Activated CD4-positive, alpha-beta T cell treated with anti-CD3 and anti-CD28 coated beads for 1 hour (primary cell): ENCODE data around the gene SAMD4B.

ENCODE experiments used
- DNase-seq: peaks from one replicate; pipeline ENCODE4 v3.0.0-alpha.2; 2020

SAMD4B gene

GRCh38 chr19:39399668-39400050, 57.4 kb downstream of the SAMD4B start:
- no peak for DNase-seq

DNA sequence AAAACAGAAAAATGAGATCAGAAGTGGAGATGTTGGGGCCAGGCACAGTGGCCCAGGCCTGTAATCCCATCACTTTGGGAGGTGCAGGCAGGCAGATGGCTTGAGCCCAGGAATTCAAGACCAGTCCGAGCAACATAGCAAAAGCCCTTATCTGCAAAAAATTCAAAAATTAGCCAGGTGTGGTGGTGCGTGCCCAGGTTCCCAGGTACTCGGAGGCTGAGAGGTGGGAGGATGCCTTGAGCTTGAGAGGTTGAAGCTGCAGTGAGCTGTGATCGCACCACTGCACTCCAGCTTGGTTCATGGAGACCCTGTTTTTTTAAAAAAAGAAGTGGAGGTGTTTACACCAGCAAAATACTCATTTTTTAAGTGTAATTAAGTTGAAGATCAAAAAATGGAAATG, 57.8 kb downstream of the SAMD4B start:
- no peak for DNase-seq

DNA sequence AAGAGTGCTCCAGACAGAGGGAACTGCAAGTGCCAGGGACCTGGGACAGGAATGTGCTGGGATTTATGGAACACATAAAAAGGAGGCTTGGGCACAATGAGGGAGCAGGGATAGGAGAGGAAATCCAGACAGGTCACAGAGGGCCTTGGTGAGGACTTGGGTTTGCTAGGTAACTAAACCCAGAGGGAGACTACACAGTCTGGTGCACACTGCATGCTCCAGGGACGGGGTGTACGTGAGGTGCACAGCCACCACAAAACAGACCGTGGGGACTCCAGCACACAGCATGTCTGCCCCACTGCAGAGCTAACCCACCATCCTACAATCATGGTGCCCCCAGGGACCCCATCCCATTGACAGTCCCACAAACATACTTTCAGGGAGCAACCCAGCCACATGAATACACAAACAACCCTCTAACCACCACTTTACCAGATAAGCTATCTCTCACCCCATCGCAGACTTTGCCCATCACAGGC, 58.9 kb downstream of the SAMD4B start:
- DNase-seq, result no peak

DNA sequence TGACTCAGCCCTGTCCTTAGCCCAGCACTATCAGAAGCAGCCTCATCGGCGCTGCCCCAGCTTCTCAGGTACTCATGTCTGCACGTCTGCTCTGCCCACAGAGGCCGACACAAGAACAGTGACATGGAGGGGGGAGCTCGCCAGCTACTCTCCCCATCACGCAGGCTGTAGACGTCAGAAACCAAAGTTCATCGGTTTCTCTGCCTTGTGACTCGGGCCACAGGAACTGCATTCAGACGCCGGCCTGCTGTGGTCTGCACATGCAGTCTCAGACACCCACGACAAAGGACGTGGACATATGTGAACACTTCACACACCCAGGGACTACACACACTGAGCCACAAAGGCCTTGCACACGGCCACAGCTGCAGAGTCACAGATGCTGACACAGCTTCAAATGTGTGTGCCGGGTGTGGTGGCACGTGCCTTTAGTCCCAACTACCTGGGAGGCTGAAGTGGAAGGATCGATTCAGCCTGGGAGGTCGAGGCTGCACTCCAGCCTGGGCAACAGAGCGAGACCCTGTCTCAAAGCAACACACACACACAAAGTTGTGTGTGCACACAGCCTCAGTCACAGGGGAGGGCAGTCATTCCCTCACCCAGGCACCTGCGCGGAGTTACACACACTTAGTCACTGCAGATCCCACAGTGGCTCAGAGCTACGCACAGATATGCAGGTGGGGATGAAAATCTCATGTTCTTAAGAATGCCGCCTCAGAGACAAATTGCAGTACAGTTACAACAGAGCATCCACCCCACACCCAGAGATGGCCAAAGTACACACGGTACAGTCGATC, 59.5 kb downstream of the SAMD4B start:
- DNase-seq, result peak; percentile 76

DNA sequence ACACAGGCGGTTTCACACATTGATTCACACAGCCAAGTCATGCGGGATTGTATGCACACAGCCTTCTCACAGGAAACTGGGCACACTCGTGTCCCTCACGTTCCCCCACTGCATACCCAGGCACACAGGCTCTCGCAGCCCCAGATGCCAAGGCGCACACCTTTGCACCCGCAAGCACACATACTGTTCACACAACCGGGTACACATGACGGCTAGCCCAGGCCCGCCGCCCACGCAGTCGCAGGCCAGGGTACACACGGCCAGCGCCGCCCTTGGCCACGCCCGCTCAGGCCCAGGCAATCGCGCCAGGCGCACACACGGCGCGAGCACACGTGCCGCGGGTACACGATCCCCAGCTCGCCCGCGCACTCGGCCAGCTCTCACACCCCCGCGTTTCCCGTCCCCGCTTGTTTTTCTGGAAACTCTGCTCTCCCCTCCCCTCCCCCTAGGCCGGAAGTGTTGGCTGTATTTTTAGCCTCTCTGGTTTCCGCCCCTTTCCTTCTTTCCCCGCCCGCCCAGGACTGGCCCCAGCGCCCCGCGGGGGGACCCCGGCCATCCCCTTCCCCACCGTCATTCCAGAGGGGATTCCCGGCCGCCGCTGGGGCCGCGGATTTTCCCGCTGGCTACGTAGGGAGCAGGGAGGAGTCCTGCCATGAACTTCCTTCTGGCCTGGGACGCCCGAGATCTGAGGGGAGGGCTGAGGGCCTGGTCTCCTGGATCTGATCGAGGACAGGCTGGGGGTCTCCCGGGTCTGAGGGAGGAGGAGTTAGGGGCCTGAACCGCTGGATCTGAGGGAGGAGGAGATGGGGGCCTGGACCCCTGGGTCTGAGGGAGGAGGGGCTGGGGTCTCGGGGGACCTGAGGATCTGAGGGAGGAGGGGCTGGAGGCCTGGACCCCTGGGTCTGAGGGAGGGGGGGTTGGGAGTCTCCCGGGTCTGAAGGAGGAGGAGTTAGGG, 60.4 kb downstream of the SAMD4B start:
- DNase-seq, result peak; percentile 79

GRCh38 chr19:39403331-39404312, 61.4 kb downstream of the SAMD4B start:
- DNase-seq, result peak; percentile 95

- DNase-seq, result no peak
Observed at GRCh38 chr19:39405261-39405957, 63.2 kb downstream of the SAMD4B start.

DNA sequence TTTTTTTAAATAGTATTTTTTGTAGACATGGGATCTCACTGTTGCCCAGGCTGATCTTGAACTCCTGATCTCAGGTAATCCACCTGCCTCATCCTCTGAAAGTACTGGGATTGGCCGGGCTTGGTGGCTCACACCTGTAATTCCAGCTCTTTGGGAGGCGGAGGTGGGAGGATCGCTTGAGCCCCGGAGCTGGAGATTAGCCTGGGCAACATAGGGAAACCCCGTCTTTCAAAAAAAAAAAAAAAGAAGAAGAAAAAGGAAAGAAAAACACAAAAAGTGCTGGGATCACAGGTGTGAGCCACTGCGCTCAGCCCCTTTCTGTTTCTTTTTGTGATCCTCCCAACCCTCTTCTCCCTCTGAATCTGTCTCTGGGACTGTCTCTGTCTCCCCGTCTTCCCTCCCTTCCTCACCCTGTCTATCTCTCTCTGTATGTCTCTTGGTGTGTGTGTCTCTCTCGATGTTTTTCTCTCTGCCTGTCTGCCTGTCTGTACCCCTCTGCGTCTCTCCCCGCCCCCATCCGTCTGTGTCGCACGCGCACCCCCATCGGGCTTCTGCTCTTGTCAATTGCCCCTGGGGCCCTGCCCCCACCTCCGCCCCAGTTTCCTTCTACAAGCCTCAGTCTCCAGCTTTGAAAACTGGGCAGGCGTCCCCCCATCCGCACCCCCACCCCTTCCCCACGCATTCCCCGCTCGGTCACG, 63.9 kb downstream of the SAMD4B start:
- DNase-seq, result peak; percentile 92

DNA sequence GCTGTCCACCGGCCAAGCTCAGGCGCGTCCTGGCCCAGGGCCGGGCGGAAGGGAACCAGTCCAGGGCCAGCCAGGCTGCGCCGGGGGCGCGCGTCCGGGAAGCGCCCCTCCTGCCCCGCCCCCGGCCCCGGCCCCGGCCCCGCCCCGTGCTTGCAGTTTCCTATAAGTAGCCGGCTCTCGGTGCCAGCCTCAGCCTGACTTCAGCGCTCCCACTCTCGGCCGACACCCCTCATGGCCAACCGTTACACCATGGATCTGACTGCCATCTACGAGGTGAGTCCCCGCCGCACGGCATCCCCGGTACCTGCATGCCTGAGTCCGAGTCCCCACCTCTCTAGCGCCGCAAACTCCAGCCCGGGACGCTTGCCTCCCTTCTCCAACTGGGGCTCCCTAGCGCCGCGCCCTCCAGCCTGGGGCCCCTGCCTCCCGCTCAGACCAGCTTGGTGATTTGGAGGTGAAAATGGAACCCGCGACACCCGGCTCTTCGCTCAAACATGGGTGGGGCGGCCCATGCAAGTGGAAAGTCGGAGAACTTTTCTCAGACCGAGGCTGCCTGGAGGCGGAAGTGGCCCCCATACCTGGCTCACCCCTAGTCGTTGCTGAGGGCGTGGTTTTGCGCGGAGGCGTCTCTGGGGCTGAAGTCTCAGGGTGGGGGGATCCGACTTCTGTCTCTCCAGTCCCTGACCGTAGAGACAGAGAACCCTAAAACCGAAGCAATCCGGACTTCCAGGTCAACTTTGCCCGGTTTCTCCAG, 64.6 kb downstream of the SAMD4B start, which contains the start of gene ZFP36:
ZFP36 (plus strand) TSS at position 192 of the 754 bp plus-strand sequence; CDS start at position 250, 58 bp downstream.
- DNase-seq, result peak; percentile 94

DNA sequence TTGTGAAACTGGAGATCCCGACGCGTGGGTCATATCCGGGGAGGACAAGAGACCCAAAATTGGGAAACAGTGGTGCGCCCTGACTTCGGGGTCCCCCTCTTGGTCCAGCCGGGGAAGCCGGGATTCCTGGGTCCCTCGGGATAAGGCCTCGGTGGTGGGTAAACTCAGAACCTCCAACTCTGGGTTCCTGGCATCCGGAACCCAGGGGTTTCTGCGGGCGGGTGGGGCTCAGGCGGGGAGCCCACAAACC, 65.1 kb downstream of the SAMD4B start:
- no peak for DNase-seq

- peak; percentile 56 for DNase-seq
Observed at GRCh38 chr19:39407660-39408391, 65.6 kb downstream of the SAMD4B start.

DNA sequence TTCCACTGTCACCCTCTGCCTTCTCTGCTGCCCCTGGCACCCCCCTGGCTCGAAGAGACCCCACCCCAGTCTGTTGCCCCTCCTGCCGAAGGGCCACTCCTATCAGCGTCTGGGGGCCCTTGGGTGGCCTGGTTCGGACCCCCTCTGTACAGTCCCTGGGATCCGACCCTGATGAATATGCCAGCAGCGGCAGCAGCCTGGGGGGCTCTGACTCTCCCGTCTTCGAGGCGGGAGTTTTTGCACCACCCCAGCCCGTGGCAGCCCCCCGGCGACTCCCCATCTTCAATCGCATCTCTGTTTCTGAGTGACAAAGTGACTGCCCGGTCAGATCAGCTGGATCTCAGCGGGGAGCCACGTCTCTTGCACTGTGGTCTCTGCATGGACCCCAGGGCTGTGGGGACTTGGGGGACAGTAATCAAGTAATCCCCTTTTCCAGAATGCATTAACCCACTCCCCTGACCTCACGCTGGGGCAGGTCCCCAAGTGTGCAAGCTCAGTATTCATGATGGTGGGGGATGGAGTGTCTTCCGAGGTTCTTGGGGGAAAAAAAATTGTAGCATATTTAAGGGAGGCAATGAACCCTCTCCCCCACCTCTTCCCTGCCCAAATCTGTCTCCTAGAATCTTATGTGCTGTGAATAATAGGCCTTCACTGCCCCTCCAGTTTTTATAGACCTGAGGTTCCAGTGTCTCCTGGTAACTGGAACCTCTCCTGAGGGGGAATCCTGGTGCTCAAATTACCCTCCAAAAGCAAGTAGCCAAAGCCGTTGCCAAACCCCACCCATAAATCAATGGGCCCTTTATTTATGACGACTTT, 66.4 kb downstream of the SAMD4B start:
- DNase-seq, result peak; percentile 29

DNA sequence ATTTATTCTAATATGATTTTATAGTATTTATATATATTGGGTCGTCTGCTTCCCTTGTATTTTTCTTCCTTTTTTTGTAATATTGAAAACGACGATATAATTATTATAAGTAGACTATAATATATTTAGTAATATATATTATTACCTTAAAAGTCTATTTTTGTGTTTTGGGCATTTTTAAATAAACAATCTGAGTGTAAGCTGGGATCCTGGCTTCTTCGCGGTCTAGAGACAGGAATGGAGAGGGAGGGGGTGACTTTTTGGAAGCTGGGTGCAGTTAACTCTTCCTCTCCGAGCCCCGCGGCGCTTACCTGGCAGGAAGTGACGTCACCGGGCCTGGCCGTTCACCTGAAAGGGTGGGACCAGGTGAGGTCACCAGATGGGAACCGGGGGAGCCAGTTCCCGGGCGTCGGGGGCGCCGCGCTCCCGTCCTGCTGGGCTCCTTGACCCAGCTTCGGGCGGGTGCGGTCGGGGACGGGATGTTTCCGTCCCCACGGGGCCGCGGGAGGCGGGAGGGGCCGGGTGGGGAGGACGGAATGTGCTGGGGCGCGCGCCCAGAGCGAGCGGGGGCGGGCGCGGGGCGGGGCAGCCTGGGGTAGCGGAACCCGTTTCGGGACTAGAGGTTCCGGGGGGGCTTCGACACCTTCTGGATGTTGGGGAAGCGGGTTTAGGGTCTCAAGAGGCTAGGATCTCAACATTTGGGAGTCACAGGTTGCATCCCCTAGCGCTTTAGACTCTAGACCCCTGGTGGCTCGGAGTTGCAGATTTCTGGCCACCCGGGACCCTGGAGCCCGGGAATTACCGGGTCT, 67.2 kb downstream of the SAMD4B start:
- peak; percentile 88 for DNase-seq

DNA sequence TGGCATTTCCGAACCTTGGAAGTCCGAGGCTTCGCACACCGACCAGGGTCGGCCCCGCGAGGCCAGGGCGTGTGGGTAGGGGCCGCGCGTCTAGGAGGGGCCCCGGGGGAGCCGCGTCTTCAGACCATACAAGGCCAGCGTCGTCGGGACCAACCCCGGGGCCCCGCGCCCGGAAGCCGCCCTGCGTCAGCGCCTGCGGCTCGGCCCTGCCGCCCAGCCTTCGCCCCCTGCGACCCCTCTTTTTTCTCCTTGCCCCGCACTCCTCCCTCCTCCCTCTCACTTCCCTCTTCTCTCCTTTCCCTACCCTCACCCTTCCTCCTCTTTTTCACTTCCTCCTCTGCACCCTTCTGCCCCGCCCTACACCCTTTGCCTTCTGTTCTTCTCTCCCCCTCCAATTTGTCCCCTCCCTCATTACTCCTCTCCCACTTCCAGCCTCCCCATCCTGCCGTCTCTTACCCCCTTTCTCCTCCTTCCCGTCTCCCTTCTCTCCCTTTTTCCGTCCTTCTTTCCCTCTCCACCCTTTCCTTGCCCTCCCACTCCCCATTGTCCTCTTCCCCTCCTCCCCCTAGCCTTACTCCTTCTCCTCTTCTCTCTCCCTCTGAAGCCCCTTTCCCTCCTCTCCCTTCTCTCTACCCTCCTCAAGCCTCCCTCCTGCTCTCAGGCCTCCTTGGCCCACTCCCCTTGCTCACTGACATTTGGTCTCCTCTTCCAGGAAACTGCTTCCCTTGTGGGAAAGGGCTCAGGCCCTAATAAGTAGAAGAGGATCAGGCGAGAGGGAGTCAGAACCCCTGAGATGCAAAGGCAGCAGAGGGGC, 68.0 kb downstream of the SAMD4B start:
- peak; percentile 73 for DNase-seq

GRCh38 chr19:39410831-39411080, 68.5 kb downstream of the SAMD4B start:
- no peak for DNase-seq

- peak; percentile 50 for DNase-seq
Observed at GRCh38 chr19:39411081-39411831, 69.0 kb downstream of the SAMD4B start.

DNA sequence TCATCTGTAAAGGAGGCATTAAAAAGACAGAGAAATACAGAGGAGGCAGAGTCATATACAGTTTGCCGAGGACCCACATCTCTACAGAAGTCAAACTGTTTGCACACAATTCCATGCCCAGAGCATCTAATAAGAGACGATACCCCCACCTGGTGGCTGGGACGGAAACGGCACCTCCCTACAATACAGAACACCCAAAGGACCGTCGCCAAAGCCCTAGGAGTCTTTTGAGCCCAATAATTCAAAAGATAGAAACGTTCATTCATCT, 69.5 kb downstream of the SAMD4B start:
- DNase-seq, result peak; percentile 85
